GM12878 (cell line): ENCODE measurements around the gene POLDIP3. TPM values are rescaled to one million over a fixed set of nuclear protein-coding genes. Genes with fewer than 3 reads are reported as not detected.

Experiments used
- ATAC-seq: fragments of 200-7000 bp; cut with Tn5 transposase; 3 replicates; pipeline ENCODE4 v1.9.1; 2020; ENCODE audit warnings: mild to moderate bottlenecking, moderate library complexity
- BruUV-seq: library from RNA; stranded (reverse); fragments of 400-500 nt; replicated peaks from 2 replicates; lab custom pipeline; 2021; lab: Mats Ljungman, UMichigan
- CTCF ChIA-PET: fragments of 300-600 bp; sonication (Branson Sonifier 250); formaldehyde crosslinking; extraction: SDS; loops from one replicate; lab custom pipeline; 2021; ENCODE audit warnings: inconsistent platforms; lab: Yijun Ruan, JAX
- POLR2A ChIA-PET: fragments of 350-600 bp; formaldehyde crosslinking; extraction: SDS; loops from one replicate; lab custom pipeline; 2021; ENCODE audit warnings: inconsistent platforms; lab: Charles Lee
- RAD21 ChIA-PET: fragments of 300-600 bp; sonication (Branson Sonifier 250); formaldehyde crosslinking; loops from one replicate; lab custom pipeline; 2023; ENCODE audit warnings: antibody characterized with exemption; ENCODE audit not compliant: unreplicated experiment; lab: Charles Lee
- SMC1A ChIA-PET: fragments of 300-600 bp; sonication (Branson Sonifier 250); formaldehyde crosslinking; loops from one replicate; lab custom pipeline; 2023; ENCODE audit not compliant: unreplicated experiment, uncharacterized antibody; lab: Charles Lee
- DNase-seq: peaks from one replicate; pipeline ENCODE4 v3.0.0-alpha.2; 2011; ENCODE audit warnings: low read depth, low spot score
- FAIRE-seq: peaks from 3 replicates; lab custom pipeline; 2011; peaks lifted over from hg19 to GRCh38; lab: Jason Lieb, UNC
- H2AFZ ChIP-seq: 2 replicates; pipeline ENCODE4 v1.6.0; 2011; ENCODE audit warnings: low read depth, low read length, control low read depth; ENCODE audit not compliant: control insufficient read depth
- H3K27ac ChIP-seq: 2 replicates; pipeline ENCODE4 v1.5.1; 2011; ENCODE audit warnings: control low read depth; ENCODE audit not compliant: control insufficient read depth, insufficient read depth
- H3K27me3 ChIP-seq, 2 experiments: replicated peaks in 1 of 2; 2 replicates each; pipeline versions ENCODE4 v1.6.0 to v1.6.1; 2011; ENCODE audit warnings: low read length in 1 of 2; ENCODE audit not compliant: control insufficient read depth in 2 of 2, insufficient read depth in 2 of 2
- H3K36me3 ChIP-seq, 2 experiments: 2 replicates each; pipeline ENCODE4 v1.5.1; 2011; ENCODE audit warnings: low read length in 1 of 2; ENCODE audit not compliant: control insufficient read depth in 2 of 2, insufficient read depth in 2 of 2
- H3K4me1 ChIP-seq: 2 replicates; pipeline ENCODE4 v1.6.1; 2011; ENCODE audit warnings: mild to moderate bottlenecking, low read length, moderate library complexity, mixed read lengths; ENCODE audit not compliant: control insufficient read depth, insufficient read depth
- H3K4me2 ChIP-seq: 2 replicates; pipeline ENCODE4 v1.6.0; 2011; ENCODE audit warnings: control low read depth; ENCODE audit not compliant: control insufficient read depth, insufficient read depth
- H3K4me3 ChIP-seq: fragments of 200-600 bp; sonication (generic); 2 replicates; pipeline ENCODE4 v1.5.1; 2016
- H3K79me2 ChIP-seq: 2 replicates; pipeline ENCODE4 v1.6.0; 2011; ENCODE audit warnings: low read length; ENCODE audit not compliant: control insufficient read depth, insufficient read depth
- H3K9ac ChIP-seq: 2 replicates; pipeline ENCODE4 v1.8.0; 2011; ENCODE audit warnings: low read length, control low read depth, mixed read lengths; ENCODE audit not compliant: control insufficient read depth, insufficient read depth
- H3K9me3 ChIP-seq: replicated peaks from 3 replicates; pipeline ENCODE4 v1.5.1; 2011; ENCODE audit warnings: mild to moderate bottlenecking, low read length; ENCODE audit not compliant: control insufficient read depth, insufficient read depth
- H4K20me1 ChIP-seq: 2 replicates; pipeline ENCODE4 v1.6.0; 2011; ENCODE audit not compliant: control insufficient read depth, insufficient read depth
- CHD2 ChIP-seq: IDR thresholded peaks from 2 replicates; pipeline ENCODE4 v1.6.1; 2011; ENCODE audit warnings: low read depth, low read length, improper control_type of control experiment, borderline replicate concordance
- FOXM1 ChIP-seq: IDR thresholded peaks from 2 replicates; pipeline ENCODE4 v1.6.1; 2012; ENCODE audit warnings: low read depth, mild to moderate bottlenecking, inconsistent platforms, low read length, moderate library complexity
- IKZF1 ChIP-seq: fragments of 450-650 bp; conservative IDR thresholded peaks from 2 replicates; pipeline ENCODE4 v1.6.1; 2017; ENCODE audit warnings: antibody characterized with exemption, mild to moderate bottlenecking
- RAD21 ChIP-seq: IDR thresholded peaks from 2 replicates; pipeline ENCODE4 v1.6.1; 2011; ENCODE audit warnings: mild to moderate bottlenecking, low read depth, low read length, moderate library complexity; ENCODE audit not compliant: insufficient read depth
- RB1 ChIP-seq: fragments of 450-650 bp; formaldehyde crosslinking; IDR thresholded peaks from 2 replicates; pipeline ENCODE4 v1.6.1; 2017; ENCODE audit warnings: mild to moderate bottlenecking, borderline replicate concordance
- RFX5 ChIP-seq: IDR thresholded peaks from 2 replicates; pipeline ENCODE4 v1.6.1; 2011; ENCODE audit warnings: low read depth, low read length, improper control_type of control experiment
- SPI1 ChIP-seq: IDR thresholded peaks from 2 replicates; pipeline ENCODE4 v1.6.1; 2011; ENCODE audit warnings: low read depth, mild to moderate bottlenecking, low read length, moderate library complexity, borderline replicate concordance; ENCODE audit not compliant: insufficient read depth
- SRF ChIP-seq, 2 experiments: IDR thresholded peaks; 2 replicates each; pipeline ENCODE4 v1.6.1; 2011; ENCODE audit warnings: low read depth in 2 of 2, low read length in 2 of 2, mild to moderate bottlenecking in 1 of 2, moderate library complexity in 1 of 2
- WGBS: methylation state at CpG from one replicate; pipeline ENCODE4 v1.1.6; 2016; ENCODE audit warnings: low lambda C conversion rate; ENCODE audit not compliant: insufficient replicate concordance, insufficient coverage; ENCODE audit errors: missing lambda C conversion rate; 5-methylcytosine and 5-hydroxymethylcytosine counted together
- in situ Hi-C: fragments of 300-500 bp; cut with MboI; formaldehyde crosslinking; loops from 9 replicates; pipeline ENCODE4 v1.14.3; 2018; ENCODE audit warnings: mixed read lengths
- intact Hi-C: fragments of 100-400 bp; cut with micrococcal nuclease; formaldehyde crosslinking; loops from one replicate; pipeline ENCODE4 v1.14.2; 2022; ENCODE audit not compliant: unreplicated experiment
- polyA plus RNA-seq, 11 experiments: library from polyadenylated mRNA; depleted of rRNA in 4 of 11; unstranded in 6 of 11; stranded (reverse) in 5 of 11; fragments of >200 nt; fragmentation: Nextera tagmentation in 4 of 11; fragmentation: Illumina TruSeq in 1 of 11; extraction: Ambion mirVana in 4 of 11; extraction: Trizol in 1 of 11; gene quantifications; 1 replicate in 1 of 11; 2 replicates in 10 of 11; pipeline versions ENCODE4 v1.2.1 to v1.2.3, GENCODE V29; 2011 to 2016; ENCODE audit warnings: inconsistent platforms in 2 of 11, missing spikeins in 2 of 11, low read depth in 1 of 11
- total RNA-seq, 4 experiments: library from RNA; depleted of rRNA in 3 of 4; stranded (reverse); fragments of >200 nt in 3 of 4; fragmentation: Illumina TruSeq in 1 of 4; extraction: Trizol in 1 of 4; gene quantifications; 2 replicates each; pipeline versions ENCODE4 v1.2.1 to v1.2.3, GENCODE V29; 2013 to 2021
- TF ChIP-seq, protein P1 (sequence below), 3 experiments: IDR thresholded peaks in 2 of 3; conservative IDR thresholded peaks in 1 of 3; 2 replicates each; pipeline ENCODE4 v1.5.1; 2011; ENCODE audit warnings: low read depth in 3 of 3, low read length in 3 of 3, mild to moderate bottlenecking in 3 of 3, control low read depth in 2 of 3, moderate library complexity in 2 of 3, inconsistent platforms in 1 of 3, mixed read lengths in 1 of 3; ENCODE audit not compliant: control insufficient read depth in 2 of 3, insufficient read depth in 1 of 3; ENCODE audit errors: extremely low read depth in 1 of 3
- TF ChIP-seq, protein P2 (sequence below): IDR thresholded peaks from 2 replicates; pipeline ENCODE4 v1.6.1; 2011; ENCODE audit warnings: low read depth, mild to moderate bottlenecking, low read length, moderate library complexity, borderline replicate concordance; ENCODE audit errors: extremely low read depth
- TF ChIP-seq, protein P3 (sequence below): fragments of 450-650 bp; formaldehyde crosslinking; IDR thresholded peaks from 2 replicates; pipeline ENCODE4 v1.4.0; 2022; ENCODE audit warnings: mild to moderate bottlenecking, moderate library complexity

POLDIP3 gene
- total and polyA plus RNA-seq, 10 of the 15 experiments (the other 5 are each of a cell fraction or from before 2014, with no cell fraction given): 14.8 to 60.2 (median 49.5) TPM

DNA sequence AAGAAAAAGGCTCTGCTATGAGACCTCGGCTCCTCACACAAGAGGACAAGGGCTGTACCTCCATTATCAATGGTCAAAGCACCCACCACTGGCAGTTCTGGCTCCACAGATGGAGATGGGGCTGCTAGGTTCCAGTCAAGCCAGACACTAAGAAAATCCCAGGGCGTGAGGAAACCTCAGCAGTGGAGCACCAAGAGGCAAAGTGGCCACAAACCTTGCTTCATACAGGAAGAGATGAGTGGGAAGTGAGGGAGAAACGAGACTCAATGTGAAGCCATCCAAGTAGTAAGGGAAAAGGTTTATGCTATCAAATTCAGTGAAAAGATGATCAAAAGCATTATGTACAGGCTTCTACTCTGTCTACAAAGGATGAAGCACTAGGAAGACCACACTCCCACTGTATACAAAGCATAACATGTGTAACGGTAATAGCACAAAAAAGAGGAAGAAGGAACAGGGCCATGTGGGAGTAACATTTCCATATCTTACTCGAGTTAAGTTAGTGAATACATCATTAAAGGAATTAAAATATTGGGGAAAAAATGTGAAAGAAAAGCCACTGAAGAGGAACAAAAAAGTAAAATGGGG lies 27.0 kb downstream of the POLDIP3 start:
- peaks cover 2% of the 10 kb centered on the region; the same call in 1 of the 2 replicates for H3K4me1 ChIP-seq
- peaks cover 45 to 48% of the 10 kb centered on the region in 2 experiments for H3K36me3 ChIP-seq
- H3K9ac ChIP-seq: no peak overlapping the region
- H3K79me2 ChIP-seq: no peaks in the 10 kb centered on the region
- in situ Hi-C loops (no loop called here), intact Hi-C loops (no loop called here)
- POLR2A ChIA-PET: no interaction called here
- H3K27ac ChIP-seq: no peak overlapping the region
- WGBS: 46% methylated on average over 5 of the region's 5 CpGs
- H3K9me3 ChIP-seq: no peaks in the 10 kb centered on the region
- H3K27me3 ChIP-seq: no peaks in the 10 kb centered on the region
- H3K4me3 ChIP-seq: no peak overlapping the region
- no peaks in the 10 kb centered on the region for H4K20me1 ChIP-seq
- SMC1A ChIA-PET: interaction anchor here (0.9 kb wide), 1 partner anchor 35 kb away, joined by 3 read pairs; no protein-coding TSS in a partner anchor
- no peak overlapping the region for H3K4me2 ChIP-seq
- no peak for FAIRE-seq
- BruUV-seq: no TSS peak
- RAD21 ChIA-PET: no interaction called here
- CTCF ChIA-PET: no interaction called here
- TF ChIP-seq SPI1: peak; percentile 35; the same call in 1 of the 2 replicates
- TF ChIP-seq, protein P1, sequence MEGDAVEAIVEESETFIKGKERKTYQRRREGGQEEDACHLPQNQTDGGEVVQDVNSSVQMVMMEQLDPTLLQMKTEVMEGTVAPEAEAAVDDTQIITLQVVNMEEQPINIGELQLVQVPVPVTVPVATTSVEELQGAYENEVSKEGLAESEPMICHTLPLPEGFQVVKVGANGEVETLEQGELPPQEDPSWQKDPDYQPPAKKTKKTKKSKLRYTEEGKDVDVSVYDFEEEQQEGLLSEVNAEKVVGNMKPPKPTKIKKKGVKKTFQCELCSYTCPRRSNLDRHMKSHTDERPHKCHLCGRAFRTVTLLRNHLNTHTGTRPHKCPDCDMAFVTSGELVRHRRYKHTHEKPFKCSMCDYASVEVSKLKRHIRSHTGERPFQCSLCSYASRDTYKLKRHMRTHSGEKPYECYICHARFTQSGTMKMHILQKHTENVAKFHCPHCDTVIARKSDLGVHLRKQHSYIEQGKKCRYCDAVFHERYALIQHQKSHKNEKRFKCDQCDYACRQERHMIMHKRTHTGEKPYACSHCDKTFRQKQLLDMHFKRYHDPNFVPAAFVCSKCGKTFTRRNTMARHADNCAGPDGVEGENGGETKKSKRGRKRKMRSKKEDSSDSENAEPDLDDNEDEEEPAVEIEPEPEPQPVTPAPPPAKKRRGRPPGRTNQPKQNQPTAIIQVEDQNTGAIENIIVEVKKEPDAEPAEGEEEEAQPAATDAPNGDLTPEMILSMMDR (IDR thresholded peaks at IDR 0.05 in 2 of 3, conservative IDR thresholded peaks at IDR 0.05 in 1 of 3; ENCODE audit: control insufficient read depth in 2 of 3, extremely low read depth in 1 of 3, insufficient read depth in 1 of 3, low read depth in 3 of 3, low read length in 3 of 3): no peak
- H2AFZ ChIP-seq: no peak overlapping the region
- ATAC-seq: no peak
- DNase-seq: no peak

DNA sequence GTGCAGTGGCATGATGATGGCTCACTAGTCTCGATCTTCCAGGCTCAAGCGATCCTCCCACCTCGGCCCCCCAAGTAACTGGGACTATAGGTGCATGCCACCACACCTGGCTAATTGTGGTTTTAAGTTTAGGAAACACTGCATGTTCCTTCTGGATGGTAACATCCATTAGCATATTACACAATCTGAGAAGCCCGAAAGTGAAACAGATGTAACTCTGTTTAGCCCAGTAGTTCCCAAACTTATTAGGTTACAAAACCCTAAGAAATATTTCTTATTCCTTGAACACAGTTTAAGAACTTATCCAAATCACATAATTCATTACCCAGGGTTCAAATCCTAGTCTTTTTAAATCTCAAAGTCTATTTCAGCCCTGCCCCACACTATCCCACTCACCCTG lies 28.3 kb downstream of the POLDIP3 start:
- ChIA-PET POLR2A (no interaction called here), SMC1A (no interaction called here), RAD21 (no interaction called here), CTCF (no interaction called here)
- H3K4me3 ChIP-seq: no peak overlapping the region
- peaks cover 2% of the 10 kb centered on the region; the same call in 1 of the 2 replicates for H3K4me1 ChIP-seq
- intact Hi-C loops: no loop called here
- no peaks in the 10 kb centered on the region for H4K20me1 ChIP-seq
- ATAC-seq (no peak), FAIRE-seq (no peak), DNase-seq (no peak)
- in situ Hi-C loops: no loop called here
- peaks cover 38 to 42% of the 10 kb centered on the region in 2 experiments for H3K36me3 ChIP-seq
- no peak overlapping the region for H3K4me2 ChIP-seq
- H3K9ac ChIP-seq: no peak overlapping the region
- 100% methylated on average over 4 of the region's 4 CpGs for WGBS
- H3K9me3 ChIP-seq: no peaks in the 10 kb centered on the region
- H3K27ac ChIP-seq: no peak overlapping the region
- no TSS peak for BruUV-seq
- no peaks in the 10 kb centered on the region for H3K27me3 ChIP-seq
- H3K79me2 ChIP-seq: peaks cover 9% of the 10 kb centered on the region
- H2AFZ ChIP-seq: no peak overlapping the region
- TF ChIP-seq, protein P2, sequence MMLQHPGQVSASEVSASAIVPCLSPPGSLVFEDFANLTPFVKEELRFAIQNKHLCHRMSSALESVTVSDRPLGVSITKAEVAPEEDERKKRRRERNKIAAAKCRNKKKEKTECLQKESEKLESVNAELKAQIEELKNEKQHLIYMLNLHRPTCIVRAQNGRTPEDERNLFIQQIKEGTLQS: no peak
- TF ChIP-seq IKZF1 (no peak), RAD21 (no peak), SRF (IDR thresholded peaks at IDR 0.05; ENCODE audit: low read depth in 2 of 2, low read length in 2 of 2) (no peak), RFX5 (no peak), RB1 (no peak), CHD2 (no peak), FOXM1 (no peak)
- TF ChIP-seq, protein P3, sequence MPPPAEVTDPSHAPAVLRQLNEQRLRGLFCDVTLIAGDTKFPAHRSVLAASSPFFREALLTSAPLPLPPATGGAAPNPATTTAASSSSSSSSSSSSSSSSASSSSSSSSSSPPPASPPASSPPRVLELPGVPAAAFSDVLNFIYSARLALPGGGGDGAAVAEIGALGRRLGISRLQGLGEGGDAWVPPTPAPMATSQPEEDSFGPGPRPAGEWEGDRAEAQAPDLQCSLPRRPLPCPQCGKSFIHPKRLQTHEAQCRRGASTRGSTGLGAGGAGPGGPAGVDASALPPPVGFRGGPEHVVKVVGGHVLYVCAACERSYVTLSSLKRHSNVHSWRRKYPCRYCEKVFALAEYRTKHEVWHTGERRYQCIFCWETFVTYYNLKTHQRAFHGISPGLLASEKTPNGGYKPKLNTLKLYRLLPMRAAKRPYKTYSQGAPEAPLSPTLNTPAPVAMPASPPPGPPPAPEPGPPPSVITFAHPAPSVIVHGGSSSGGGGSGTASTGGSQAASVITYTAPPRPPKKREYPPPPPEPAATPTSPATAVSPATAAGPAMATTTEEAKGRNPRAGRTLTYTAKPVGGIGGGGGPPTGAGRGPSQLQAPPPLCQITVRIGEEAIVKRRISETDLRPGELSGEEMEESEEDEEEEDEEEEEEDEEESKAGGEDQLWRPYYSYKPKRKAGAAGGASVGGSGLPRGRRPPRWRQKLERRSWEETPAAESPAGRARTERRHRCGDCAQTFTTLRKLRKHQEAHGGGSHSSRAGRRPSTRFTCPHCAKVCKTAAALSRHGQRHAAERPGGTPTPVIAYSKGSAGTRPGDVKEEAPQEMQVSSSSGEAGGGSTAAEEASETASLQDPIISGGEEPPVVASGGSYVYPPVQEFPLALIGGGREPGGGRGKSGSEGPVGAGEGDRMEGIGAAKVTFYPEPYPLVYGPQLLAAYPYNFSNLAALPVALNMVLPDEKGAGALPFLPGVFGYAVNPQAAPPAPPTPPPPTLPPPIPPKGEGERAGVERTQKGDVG (CRISPR knock-in tag): no peak
